Thyroid gland (tissue), 4 donors: ENCODE data around the gene CDK16.

ENCODE experiments used
- CTCF ChIP-seq, 6 experiments: fragments of 200-600 bp in 3 of 6; fragments of 450-650 bp in 3 of 6; sonication (generic) in 3 of 6; IDR thresholded peaks; one replicate each; pipeline ENCODE4 v1.5.1; 2016 to 2019; ENCODE audit warnings: antibody characterized with exemption in 6 of 6, mild to moderate bottlenecking in 2 of 6, inconsistent platforms in 1 of 6, moderate library complexity in 1 of 6
- POLR2A ChIP-seq, 2 donors: fragments of 450-650 bp; IDR thresholded peaks; one replicate each; pipeline ENCODE4 v1.6.1; 2017; ENCODE audit warnings: antibody characterized with exemption in 2 of 2, mild to moderate bottlenecking in 2 of 2, moderate library complexity in 1 of 2

- TF ChIP-seq CTCF (IDR thresholded peaks at IDR 0.05) = no peak
- no peak for TF ChIP-seq POLR2A (IDR thresholded peaks at IDR 0.05)
Measured at GRCh38 chrX:47216393-47216925, 2.0 kb upstream of the CDK16 start.
